CD14-positive monocyte (primary cell): Measurements from ENCODE around the gene PRKN. TPM values are rescaled to one million over a fixed set of nuclear protein-coding genes. Genes with fewer than 3 reads are reported as not detected.

Experiments used
- DNase-seq, 3 donors: peaks; one replicate each; pipeline ENCODE4 v3.0.0-alpha.2; 2011 to 2022
- H2AFZ ChIP-seq: 2 replicates; pipeline ENCODE4 v1.6.0; 2012; ENCODE audit warnings: mild to moderate bottlenecking, low read depth, low read length, inconsistent platforms; ENCODE audit not compliant: insufficient read depth, poor library complexity, severe bottlenecking
- H3K27ac ChIP-seq, 2 donors: 1 replicate in 1 of 2; 2 replicates in 1 of 2; pipeline ENCODE4 v1.5.1; 2012 to 2013; ENCODE audit warnings: low read length in 2 of 2, control low read depth in 1 of 2, inconsistent platforms in 1 of 2, low read depth in 1 of 2, mild to moderate bottlenecking in 1 of 2
- H3K27me3 ChIP-seq, 2 donors: one replicate each; pipeline versions ENCODE4 v1.6.0 to v1.6.1; 2011 to 2013; ENCODE audit warnings: low read length in 2 of 2; ENCODE audit not compliant: control insufficient read depth in 2 of 2, insufficient read depth in 2 of 2
- H3K36me3 ChIP-seq, 2 donors: replicated peaks in 1 of 2; 1 replicate in 1 of 2; 2 replicates in 1 of 2; pipeline versions ENCODE4 v1.5.1 to v1.6.1; 2012 to 2013; ENCODE audit warnings: low read length in 2 of 2, control low read depth in 1 of 2, inconsistent platforms in 1 of 2, mild to moderate bottlenecking in 1 of 2; ENCODE audit not compliant: insufficient read depth in 2 of 2, control insufficient read depth in 1 of 2
- H3K4me1 ChIP-seq, 2 donors: 1 replicate in 1 of 2; 2 replicates in 1 of 2; pipeline versions ENCODE4 v1.5.1 to v1.6.1; 2012 to 2013; ENCODE audit warnings: low read length in 2 of 2, control low read depth in 1 of 2, inconsistent platforms in 1 of 2, mild to moderate bottlenecking in 1 of 2, moderate library complexity in 1 of 2; ENCODE audit not compliant: insufficient read depth in 2 of 2, control insufficient read depth in 1 of 2
- H3K4me2 ChIP-seq: replicated peaks from 2 replicates; pipeline ENCODE3; 2012; ENCODE audit warnings: low read length, moderate library complexity, mild to moderate bottlenecking; ENCODE audit not compliant: poor library complexity, severe bottlenecking; ENCODE audit errors: extremely low read depth
- H3K4me3 ChIP-seq, 3 experiments: fragments of 200-600 bp in 1 of 3; sonication (generic) in 1 of 3; replicated peaks in 1 of 3; 1 replicate in 2 of 3; 2 replicates in 1 of 3; pipeline ENCODE4 v1.5.1; 2011 to 2013; ENCODE audit warnings: low read length in 3 of 3, mild to moderate bottlenecking in 3 of 3, control low read depth in 2 of 3, low read depth in 2 of 3, inconsistent platforms in 1 of 3, moderate library complexity in 1 of 3
- H3K79me2 ChIP-seq: 2 replicates; pipeline ENCODE4 v1.6.0; 2012; ENCODE audit warnings: mild to moderate bottlenecking, control low read depth, inconsistent platforms, low read length, moderate library complexity; ENCODE audit not compliant: insufficient read depth
- H3K9ac ChIP-seq: 2 replicates; pipeline ENCODE4 v1.6.0; 2017; ENCODE audit warnings: low read length, mild to moderate bottlenecking; ENCODE audit not compliant: insufficient read depth, poor library complexity, severe bottlenecking
- H3K9me3 ChIP-seq, 2 donors: replicated peaks in 1 of 2; 1 replicate in 1 of 2; 2 replicates in 1 of 2; pipeline versions ENCODE4 v1.5.1 to v1.6.1; 2012 to 2013; ENCODE audit warnings: low read length in 2 of 2, control low read depth in 1 of 2; ENCODE audit not compliant: control insufficient read depth in 1 of 2, insufficient read depth in 1 of 2
- H4K20me1 ChIP-seq: 2 replicates; pipeline ENCODE4 v1.6.0; 2012; ENCODE audit warnings: mild to moderate bottlenecking, low read length, control low read depth, moderate library complexity; ENCODE audit not compliant: insufficient read depth
- H3K27ac Mint-ChIP-seq, 7 donors: one replicate each; pipeline ENCODE4 v1.8.0; 2020; ENCODE audit warnings: mild to moderate bottlenecking in 7 of 7, mixed read lengths in 7 of 7, moderate library complexity in 6 of 7, inconsistent platforms in 2 of 7
- H3K27me3 Mint-ChIP-seq, 3 donors: one replicate each; pipeline ENCODE4 v1.8.0; 2021 to 2022; ENCODE audit warnings: low read depth in 3 of 3, mild to moderate bottlenecking in 3 of 3, mixed read lengths in 3 of 3, moderate library complexity in 3 of 3, inconsistent platforms in 1 of 3
- H3K36me3 Mint-ChIP-seq, 2 donors: one replicate each; pipeline ENCODE4 v1.8.0; 2020; ENCODE audit warnings: mixed read lengths in 2 of 2, inconsistent platforms in 1 of 2, mild to moderate bottlenecking in 1 of 2
- H3K4me1 Mint-ChIP-seq: one replicate; pipeline ENCODE4 v1.8.0; 2020; ENCODE audit warnings: mild to moderate bottlenecking, mixed read lengths
- H3K4me3 Mint-ChIP-seq, 2 donors: one replicate each; pipeline ENCODE4 v1.8.0; 2020; ENCODE audit warnings: mild to moderate bottlenecking in 2 of 2, mixed read lengths in 2 of 2, moderate library complexity in 1 of 2
- H3K9me3 Mint-ChIP-seq, 7 donors: one replicate each; pipeline ENCODE4 v1.8.0; 2020 to 2022; ENCODE audit warnings: mixed read lengths in 7 of 7, mild to moderate bottlenecking in 6 of 7, moderate library complexity in 6 of 7, inconsistent platforms in 2 of 7
- CTCF ChIP-seq: fragments of 200-600 bp; IDR thresholded peaks from one replicate; pipeline ENCODE4 v1.8.0; 2022; ENCODE audit warnings: antibody characterized with exemption, mild to moderate bottlenecking
- WGBS: methylation state at CpG from one replicate; pipeline ENCODE4 v1.1.5; 2013; ENCODE audit warnings: missing lambda C conversion rate; ENCODE audit not compliant: insufficient coverage; 5-methylcytosine and 5-hydroxymethylcytosine counted together
- intact Hi-C, 2 donors: fragments of 100-400 bp; cut with micrococcal nuclease; formaldehyde crosslinking; loops; one replicate each; pipeline versions ENCODE4 v1.15.0 to v1.15.1; 2023
- polyA plus RNA-seq, 3 donors: library from polyadenylated mRNA; depleted of rRNA in 1 of 3; unstranded in 2 of 3; stranded (reverse) in 1 of 3; fragments of 300-500 nt in 2 of 3; fragments of >200 nt in 1 of 3; fragmentation: Illumina TruSeq in 2 of 3; gene quantifications; 1 replicate in 2 of 3; 2 replicates in 1 of 3; pipeline ENCODE4 v1.2.3, GENCODE V29; 2012 to 2021

Gene PRKN
- polyA plus RNA-seq, 3 donors, result 0.19 to 0.21 TPM; not detected in 1

- Histone ChIP-seq H3K79me2 (no peaks in the 10 kb centered on the region), H3K4me1 (no peaks in the 10 kb centered on the region), H2AFZ (no peak overlapping the region), H3K27me3 (no peaks in the 10 kb centered on the region), H3K4me3 (no peak overlapping the region), H3K9ac (no peak overlapping the region), H3K9me3 (peaks cover 18 to 26% of the 10 kb centered on the region in 2 donors), H3K36me3 (no peaks in the 10 kb centered on the region), H3K4me2 (no peak overlapping the region), H4K20me1 (no peaks in the 10 kb centered on the region), H3K27ac (no peak overlapping the region)
- TF ChIP-seq CTCF, result no peak
- H3K27ac Mint-ChIP-seq, result peak overlapping the region in 1 of 7 donors; percentile 57
- H3K36me3 Mint-ChIP-seq, result no peaks in the 10 kb centered on the region
- intact Hi-C loops, result no loop called here
- 98% methylated on average over 5 of the region's 7 CpGs for WGBS
- peaks cover 4 to 16% (median 12%) of the 10 kb centered on the region in 7 donors for H3K9me3 Mint-ChIP-seq
- H3K4me3 Mint-ChIP-seq, result no peak overlapping the region
- no peaks in the 10 kb centered on the region for H3K4me1 Mint-ChIP-seq
- H3K27me3 Mint-ChIP-seq, result no peaks in the 10 kb centered on the region
- DNase-seq, result no peak
Observed at GRCh38 chr6:162478192-162478671, 249.3 kb downstream of the PRKN start.

GRCh38 chr6:162474722-162475121 lies 252.8 kb downstream of the PRKN start:
- no peaks in the 10 kb centered on the region for H3K79me2 ChIP-seq
- no peaks in the 10 kb centered on the region for H3K27me3 Mint-ChIP-seq
- TF ChIP-seq CTCF, result no peak
- no peak overlapping the region for H3K9ac ChIP-seq
- peaks cover 17 to 18% of the 10 kb centered on the region in 2 donors for H3K9me3 ChIP-seq
- no peak for DNase-seq
- no peak overlapping the region for H3K4me2 ChIP-seq
- H3K27ac ChIP-seq, result no peak overlapping the region
- peaks cover 2 to 12% (median 4%) of the 10 kb centered on the region in 7 donors for H3K9me3 Mint-ChIP-seq
- H2AFZ ChIP-seq, result no peak overlapping the region
- no peaks in the 10 kb centered on the region for H4K20me1 ChIP-seq
- H3K4me1 ChIP-seq, result no peaks in the 10 kb centered on the region
- H3K4me3 ChIP-seq, result no peak overlapping the region
- no peaks in the 10 kb centered on the region for H3K27me3 ChIP-seq
- no peaks in the 10 kb centered on the region for H3K4me1 Mint-ChIP-seq
- H3K4me3 Mint-ChIP-seq, result no peak overlapping the region
- H3K27ac Mint-ChIP-seq, result no peak overlapping the region
- H3K36me3 ChIP-seq, result no peaks in the 10 kb centered on the region
- H3K36me3 Mint-ChIP-seq, result no peaks in the 10 kb centered on the region
- intact Hi-C loops, result no loop called here
- no CpG with 5 or more reads among the region's 2 CpGs for WGBS
